HG03280 (cell line): ENCODE data around the gene SMC1A.
"Not testable (repeated sequence)": the region's sequence is repeated elsewhere in the genome, so short reads cannot be mapped to it uniquely, and the experiment has no call there.

Source experiments
- ATAC-seq: cut with Tn5 transposase; IDR thresholded peaks from one replicate; pipeline ENCODE4 v1.9.1; 2021; ENCODE audit warnings: mild to moderate bottlenecking, moderate library complexity; ENCODE audit not compliant: unreplicated experiment

Gene SMC1A

GRCh38 chrX:53422861-53423306, 430 bp upstream of the SMC1A start, which contains the start of gene RIBC1:
Gene RIBC1, plus strand, starts transcription at chrX:53422873. Its CDS starts 3,404 bp downstream, at chrX:53426277.
- ATAC-seq: no peak

- ATAC-seq: peak; percentile 10
Observed at GRCh38 chrX:53421772-53422085, 725 bp downstream of the SMC1A start.

GRCh38 chrX:53421125-53421524, 1.3 kb downstream of the SMC1A start:
- no peak for ATAC-seq

GRCh38 chrX:53420351-53420750, 2.1 kb downstream of the SMC1A start:
- not testable (repeated sequence) for ATAC-seq

GRCh38 chrX:53412446-53412845, 10.0 kb downstream of the SMC1A start:
- ATAC-seq: no peak

GRCh38 chrX:53403535-53403934, 18.9 kb downstream of the SMC1A start:
- no peak for ATAC-seq

- ATAC-seq: no peak
Observed at GRCh38 chrX:53398216-53398615, 24.2 kb downstream of the SMC1A start.

GRCh38 chrX:53395605-53396298, 26.7 kb downstream of the SMC1A start:
- no peak for ATAC-seq

GRCh38 chrX:53383376-53384076, 38.9 kb downstream of the SMC1A start:
- ATAC-seq: no peak

- ATAC-seq: no peak
Observed at GRCh38 chrX:53379747-53380146, 42.7 kb downstream of the SMC1A start.

- no peak for ATAC-seq
Observed at GRCh38 chrX:53379008-53379710, 43.3 kb downstream of the SMC1A start.

GRCh38 chrX:53377464-53377863, 45.0 kb downstream of the SMC1A start:
- no peak for ATAC-seq

- ATAC-seq: no peak
Observed at GRCh38 chrX:53376888-53377287, 45.6 kb downstream of the SMC1A start.

GRCh38 chrX:53374923-53375322, 47.5 kb downstream of the SMC1A start:
- ATAC-seq: no peak

- no peak for ATAC-seq
Observed at GRCh38 chrX:53374222-53374820, 48.1 kb downstream of the SMC1A start.

GRCh38 chrX:53373307-53373706, 49.1 kb downstream of the SMC1A start:
- ATAC-seq: no peak

GRCh38 chrX:53366454-53366853, 56.0 kb downstream of the SMC1A start:
- not testable (repeated sequence) for ATAC-seq

GRCh38 chrX:53362449-53362848, 60.0 kb downstream of the SMC1A start:
- no peak for ATAC-seq

GRCh38 chrX:53357799-53358530, 64.5 kb downstream of the SMC1A start:
- ATAC-seq: no peak

GRCh38 chrX:53356186-53356585, 66.3 kb downstream of the SMC1A start:
- no peak for ATAC-seq

- ATAC-seq: no peak
Observed at GRCh38 chrX:53354669-53355068, 67.8 kb downstream of the SMC1A start.
